ENCODE results near the gene PCDHGB2. TPM values are rescaled to one million over a fixed set of nuclear protein-coding genes. Genes with fewer than 3 reads are reported as not detected.
"Not testable (repeated sequence)": the region's sequence is repeated elsewhere in the genome, so short reads cannot be mapped to it uniquely, and the experiment has no call there.

Gene PCDHGB2
- total and polyA plus RNA-seq, 7 donors: 0.10 to 2.4 (median 1.2) TPM

DNA sequence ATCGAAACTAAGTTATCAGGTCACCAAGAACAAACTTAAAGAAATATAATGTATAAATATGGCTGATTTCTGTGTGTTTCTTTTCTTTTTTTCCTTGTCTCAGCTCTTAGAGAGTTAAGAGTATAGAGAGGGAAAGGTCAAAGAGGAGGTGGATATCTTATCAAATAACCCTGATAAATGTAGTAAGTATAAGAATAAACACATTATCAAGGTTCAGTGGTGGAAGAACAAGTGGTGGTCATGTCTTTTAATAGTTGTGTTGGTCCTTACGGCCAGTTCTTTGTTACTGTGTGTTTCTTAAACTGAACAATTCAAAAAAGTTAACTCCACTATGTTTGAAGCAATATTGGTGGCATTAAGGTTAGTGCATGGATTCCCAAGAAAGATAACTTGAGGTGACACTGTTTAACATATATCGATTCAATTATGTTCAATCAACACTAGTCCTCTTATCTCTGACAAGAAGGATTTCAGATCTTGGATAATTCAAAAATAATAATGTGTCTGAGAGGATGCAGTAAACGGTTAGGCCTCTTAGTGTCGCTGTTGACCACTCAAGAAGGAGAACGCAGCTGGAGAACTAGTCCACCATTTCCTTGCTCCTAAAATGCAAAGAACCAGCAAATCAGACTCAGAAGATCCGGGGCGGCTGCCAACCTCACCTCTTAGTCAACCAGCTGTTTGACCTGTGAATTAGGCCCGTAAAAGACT, 16.4 kb upstream of the PCDHGB2 start, which contains the start of gene PCDHGA3:
TSS of gene PCDHGA3 (plus strand) at position 588 of the 711 bp plus-strand sequence. CDS start 205 bp downstream, outside the sequence.
- DNase-seq: no peak
- Histone ChIP-seq H3K4me1 (no peaks in the 10 kb centered on the region), H3K27ac (peak within 1 kb of the TSS; percentile 50), H3K27me3 (ENCODE audit: insufficient read depth in 3 of 3, low read length in 2 of 3) (peaks cover 0 to 28% (median 18%) of the 10 kb centered on the region in 3 donors), H3K4me3 (peak within 1 kb of the TSS; percentile 56), H3K9me3 (peaks cover 23% of the 10 kb centered on the region), H3K36me3 (ENCODE audit: insufficient read depth in 1 of 2, low read depth in 1 of 2) (no peaks in the 10 kb centered on the region)
- peak; percentile 68 to 84 (median 79) for ATAC-seq
- TF ChIP-seq, protein P1, sequence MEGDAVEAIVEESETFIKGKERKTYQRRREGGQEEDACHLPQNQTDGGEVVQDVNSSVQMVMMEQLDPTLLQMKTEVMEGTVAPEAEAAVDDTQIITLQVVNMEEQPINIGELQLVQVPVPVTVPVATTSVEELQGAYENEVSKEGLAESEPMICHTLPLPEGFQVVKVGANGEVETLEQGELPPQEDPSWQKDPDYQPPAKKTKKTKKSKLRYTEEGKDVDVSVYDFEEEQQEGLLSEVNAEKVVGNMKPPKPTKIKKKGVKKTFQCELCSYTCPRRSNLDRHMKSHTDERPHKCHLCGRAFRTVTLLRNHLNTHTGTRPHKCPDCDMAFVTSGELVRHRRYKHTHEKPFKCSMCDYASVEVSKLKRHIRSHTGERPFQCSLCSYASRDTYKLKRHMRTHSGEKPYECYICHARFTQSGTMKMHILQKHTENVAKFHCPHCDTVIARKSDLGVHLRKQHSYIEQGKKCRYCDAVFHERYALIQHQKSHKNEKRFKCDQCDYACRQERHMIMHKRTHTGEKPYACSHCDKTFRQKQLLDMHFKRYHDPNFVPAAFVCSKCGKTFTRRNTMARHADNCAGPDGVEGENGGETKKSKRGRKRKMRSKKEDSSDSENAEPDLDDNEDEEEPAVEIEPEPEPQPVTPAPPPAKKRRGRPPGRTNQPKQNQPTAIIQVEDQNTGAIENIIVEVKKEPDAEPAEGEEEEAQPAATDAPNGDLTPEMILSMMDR (IDR thresholded peaks at IDR 0.05): peak; percentile 41
- 25% methylated on average over 9 of the region's 9 CpGs for WGBS, 3 donors
- intact Hi-C loops (cut with DNase I): no loop called here

DNA sequence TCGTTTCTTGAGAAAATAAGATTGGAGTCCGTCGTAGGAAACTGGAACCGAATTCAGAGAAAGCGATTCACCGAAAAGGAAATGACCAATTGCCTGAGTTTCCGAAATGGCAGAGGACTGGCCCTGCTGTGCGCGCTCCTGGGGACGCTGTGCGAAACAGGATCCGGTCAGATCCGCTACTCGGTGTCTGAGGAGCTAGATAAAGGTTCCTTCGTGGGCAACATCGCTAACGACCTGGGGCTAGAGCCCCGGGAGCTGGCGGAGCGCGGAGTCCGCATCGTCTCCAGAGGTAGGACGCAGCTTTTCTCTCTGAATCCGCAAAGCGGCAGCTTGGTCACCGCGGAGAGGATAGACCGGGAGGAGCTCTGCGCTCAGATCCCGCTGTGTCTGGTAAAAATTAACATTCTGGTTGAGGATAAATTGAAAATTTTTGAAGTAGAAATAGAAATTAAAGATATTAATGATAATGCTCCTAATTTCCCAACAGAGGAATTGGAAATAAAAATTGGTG, 15.8 kb upstream of the PCDHGB2 start:
- Histone ChIP-seq H3K4me1 (no peaks in the 10 kb centered on the region), H3K36me3 (ENCODE audit: insufficient read depth in 1 of 2, low read depth in 1 of 2) (no peaks in the 10 kb centered on the region), H3K27me3 (ENCODE audit: insufficient read depth in 3 of 3, low read length in 2 of 3) (peaks cover 0 to 24% (median 14%) of the 10 kb centered on the region in 3 donors), H3K27ac (peak overlapping the region; percentile 50), H3K9me3 (peaks cover 17% of the 10 kb centered on the region), H3K4me3 (peak overlapping the region; percentile 56)
- 23 to 28% (median 24%) methylated on average over 31 of the region's 31 CpGs for WGBS, 3 donors
- TF ChIP-seq, protein P1 (IDR thresholded peaks at IDR 0.05): no peak
- intact Hi-C loops (cut with DNase I): no loop called here
- DNase-seq (no peak), ATAC-seq (peak; percentile 46 to 70 (median 59))

DNA sequence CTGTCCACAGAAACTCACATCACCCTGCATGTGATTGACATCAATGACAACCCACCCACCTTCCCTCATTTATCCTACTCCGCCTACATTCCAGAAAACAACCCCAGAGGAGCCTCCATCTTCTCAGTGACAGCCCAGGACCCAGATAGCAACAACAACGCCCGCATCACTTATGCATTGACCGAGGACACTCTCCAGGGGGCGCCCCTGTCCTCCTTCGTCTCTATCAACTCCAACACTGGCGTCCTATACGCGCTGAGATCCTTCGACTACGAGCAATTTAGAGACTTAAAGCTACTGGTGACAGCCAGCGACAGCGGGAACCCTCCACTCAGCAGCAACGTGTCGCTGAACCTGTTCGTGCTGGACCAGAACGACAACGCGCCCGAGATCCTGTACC, 14.5 kb upstream of the PCDHGB2 start:
- H3K27ac ChIP-seq: no peak overlapping the region
- TF ChIP-seq, protein P1 (IDR thresholded peaks at IDR 0.05): no peak
- H3K4me3 ChIP-seq: no peak overlapping the region
- intact Hi-C loops (cut with DNase I): no loop called here
- H3K36me3 ChIP-seq (ENCODE audit: insufficient read depth in 1 of 2, low read depth in 1 of 2): no peaks in the 10 kb centered on the region
- H3K4me1 ChIP-seq: no peaks in the 10 kb centered on the region
- 36 to 43% (median 36%) methylated on average over 20 of the region's 20 CpGs for WGBS, 3 donors
- ATAC-seq (no peak), DNase-seq (no peak)
- H3K9me3 ChIP-seq: peaks cover 8% of the 10 kb centered on the region
- H3K27me3 ChIP-seq (ENCODE audit: insufficient read depth in 3 of 3, low read length in 2 of 3): peaks cover 0 to 23% (median 9%) of the 10 kb centered on the region in 3 donors

DNA sequence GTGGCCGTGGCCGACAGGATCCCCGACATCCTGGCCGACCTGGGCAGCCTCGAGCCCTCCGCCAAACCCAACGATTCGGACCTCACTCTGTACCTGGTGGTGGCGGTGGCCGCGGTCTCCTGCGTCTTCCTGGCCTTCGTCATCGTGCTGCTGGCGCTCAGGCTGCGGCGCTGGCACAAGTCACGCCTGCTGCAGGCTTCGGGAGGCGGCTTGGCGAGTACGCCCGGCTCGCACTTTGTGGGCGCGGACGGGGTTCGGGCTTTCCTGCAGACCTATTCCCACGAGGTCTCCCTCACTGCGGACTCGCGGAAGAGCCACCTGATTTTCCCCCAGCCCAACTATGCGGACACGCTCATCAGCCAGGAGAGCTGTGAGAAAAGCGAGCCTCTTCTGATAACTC, 13.8 kb upstream of the PCDHGB2 start:
- H3K9me3 ChIP-seq; H3K4me3 ChIP-seq; intact Hi-C loops (cut with DNase I); H3K27ac ChIP-seq; H3K4me1 ChIP-seq; ATAC-seq; H3K36me3 ChIP-seq (ENCODE audit: insufficient read depth in 1 of 2, low read depth in 1 of 2): not testable (repeated sequence)
- H3K27me3 ChIP-seq (ENCODE audit: insufficient read depth in 3 of 3, low read length in 2 of 3): peaks cover 0 to 26% (median 9%) of the 10 kb centered on the region in 3 donors
- WGBS, 3 donors: 35 to 53% (median 49%) methylated on average over 21 to 27 of the region's 35 CpGs
- DNase-seq: peak in 1 of 2 donors; percentile 36

DNA sequence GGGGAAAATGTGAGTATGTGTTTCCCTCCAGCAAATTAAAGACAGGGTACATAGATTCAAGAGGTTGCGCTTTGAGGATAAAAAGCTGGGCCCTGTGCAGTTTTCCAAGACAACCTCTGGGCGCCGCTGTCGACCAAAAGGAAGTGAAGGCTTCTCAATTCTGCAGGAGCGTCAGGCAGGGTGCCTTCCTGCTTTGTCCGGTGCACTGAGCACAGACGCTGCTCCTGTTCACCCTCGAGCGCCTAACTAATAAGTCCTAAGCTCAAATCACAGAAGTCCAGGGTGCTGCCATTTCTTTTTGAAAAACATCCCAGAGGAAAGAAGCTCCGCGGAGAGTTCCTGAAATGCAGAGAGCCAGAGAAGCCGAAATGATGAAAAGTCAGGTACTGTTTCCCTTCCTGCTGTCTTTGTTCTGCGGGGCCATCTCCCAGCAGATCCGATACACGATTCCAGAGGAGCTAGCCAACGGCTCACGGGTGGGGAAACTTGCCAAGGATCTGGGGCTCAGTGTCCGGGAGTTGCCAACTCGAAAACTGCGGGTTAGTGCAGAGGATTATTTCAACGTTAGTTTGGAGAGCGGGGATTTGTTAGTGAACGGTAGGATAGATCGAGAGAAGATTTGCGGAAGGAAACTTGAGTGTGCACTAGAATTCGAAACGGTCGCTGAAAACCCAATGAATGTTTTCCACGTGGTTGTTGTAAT, 9.7 kb upstream of the PCDHGB2 start, which contains the start of gene PCDHGB1:
TSS of gene PCDHGB1 (plus strand) at position 183 of the 703 bp plus-strand sequence. CDS start at position 345, 162 bp downstream.
- Histone ChIP-seq H3K4me1 (no peaks in the 10 kb centered on the region), H3K27ac (no peak within 1 kb of the TSS), H3K27me3 (ENCODE audit: insufficient read depth in 3 of 3, low read length in 2 of 3) (peaks cover 0 to 41% (median 13%) of the 10 kb centered on the region in 3 donors), H3K36me3 (ENCODE audit: insufficient read depth in 1 of 2, low read depth in 1 of 2) (no peaks in the 10 kb centered on the region), H3K4me3 (peak within 1 kb of the TSS; percentile 44), H3K9me3 (peaks cover 3% of the 10 kb centered on the region)
- WGBS, 3 donors: 23 to 27% (median 23%) methylated on average over 29 of the region's 29 CpGs
- TF ChIP-seq, protein P1 (IDR thresholded peaks at IDR 0.05): peak; percentile 47
- intact Hi-C loops (cut with DNase I): no loop called here
- DNase-seq (peak in 1 of 2 donors; percentile 41), ATAC-seq (peak; percentile 62 to 90 (median 82))

Measured in psoas muscle (tissue), 8 donors.